ENCODE data around the gene USP3. TPM values are rescaled to one million over a fixed set of nuclear protein-coding genes. Genes with fewer than 3 reads are reported as not detected.

USP3 gene
- total RNA-seq, 2 donors from 2014 or later = 51.5 to 52.5 TPM

DNA sequence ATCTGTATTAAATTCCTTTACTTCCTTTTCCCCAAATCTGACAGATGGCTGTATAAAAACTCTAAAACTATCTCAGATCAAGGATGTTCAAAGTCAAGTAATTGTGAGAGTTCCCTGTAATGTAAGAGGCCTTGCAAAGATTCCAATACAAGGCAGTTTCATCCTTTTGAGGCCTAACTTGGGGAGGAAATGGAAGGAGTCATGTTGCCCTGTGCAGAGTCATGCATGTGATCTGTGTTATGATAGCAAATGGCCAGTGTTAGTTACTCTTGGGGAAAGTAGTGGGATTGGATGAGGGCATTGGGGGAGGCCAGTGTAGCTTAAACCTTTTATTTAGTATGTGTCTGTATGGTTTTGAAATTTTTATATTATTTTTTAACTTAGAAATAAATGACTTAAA is 69.1 kb downstream of the USP3 start:
- DNase-seq = no peak
- Mint-ChIP-seq H3K27me3 (ENCODE audit: insufficient read depth) (no peaks in the 10 kb centered on the region), H3K4me3 (no peak overlapping the region), H3K4me1 (no peaks in the 10 kb centered on the region), H3K27ac (no peak overlapping the region), H3K36me3 (ENCODE audit: low read depth) (peaks cover 24% of the 10 kb centered on the region), H3K9me3 (no peaks in the 10 kb centered on the region)
- Histone ChIP-seq H3K4me1 (ENCODE audit: control insufficient read depth, insufficient read depth, low read length) (no peaks in the 10 kb centered on the region), H3K4me3 (ENCODE audit: low read length) (no peak overlapping the region), H3K36me3 (ENCODE audit: control insufficient read depth, insufficient read depth, low read length) (peaks cover 80% of the 10 kb centered on the region), H3K9me3 (ENCODE audit: control insufficient read depth, low read length) (no peaks in the 10 kb centered on the region), H3K27me3 (ENCODE audit: control insufficient read depth, insufficient read depth, low read length, poor library complexity, severe bottlenecking) (no peaks in the 10 kb centered on the region), H3K27ac (ENCODE audit: low read depth, low read length) (no peak overlapping the region), H3K9ac (ENCODE audit: extremely low read depth, low read length, poor library complexity, severe bottlenecking) (no peak overlapping the region)
- TF ChIP-seq, protein P1, sequence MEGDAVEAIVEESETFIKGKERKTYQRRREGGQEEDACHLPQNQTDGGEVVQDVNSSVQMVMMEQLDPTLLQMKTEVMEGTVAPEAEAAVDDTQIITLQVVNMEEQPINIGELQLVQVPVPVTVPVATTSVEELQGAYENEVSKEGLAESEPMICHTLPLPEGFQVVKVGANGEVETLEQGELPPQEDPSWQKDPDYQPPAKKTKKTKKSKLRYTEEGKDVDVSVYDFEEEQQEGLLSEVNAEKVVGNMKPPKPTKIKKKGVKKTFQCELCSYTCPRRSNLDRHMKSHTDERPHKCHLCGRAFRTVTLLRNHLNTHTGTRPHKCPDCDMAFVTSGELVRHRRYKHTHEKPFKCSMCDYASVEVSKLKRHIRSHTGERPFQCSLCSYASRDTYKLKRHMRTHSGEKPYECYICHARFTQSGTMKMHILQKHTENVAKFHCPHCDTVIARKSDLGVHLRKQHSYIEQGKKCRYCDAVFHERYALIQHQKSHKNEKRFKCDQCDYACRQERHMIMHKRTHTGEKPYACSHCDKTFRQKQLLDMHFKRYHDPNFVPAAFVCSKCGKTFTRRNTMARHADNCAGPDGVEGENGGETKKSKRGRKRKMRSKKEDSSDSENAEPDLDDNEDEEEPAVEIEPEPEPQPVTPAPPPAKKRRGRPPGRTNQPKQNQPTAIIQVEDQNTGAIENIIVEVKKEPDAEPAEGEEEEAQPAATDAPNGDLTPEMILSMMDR (conservative IDR thresholded peaks at IDR 0.05) = no peak

DNA sequence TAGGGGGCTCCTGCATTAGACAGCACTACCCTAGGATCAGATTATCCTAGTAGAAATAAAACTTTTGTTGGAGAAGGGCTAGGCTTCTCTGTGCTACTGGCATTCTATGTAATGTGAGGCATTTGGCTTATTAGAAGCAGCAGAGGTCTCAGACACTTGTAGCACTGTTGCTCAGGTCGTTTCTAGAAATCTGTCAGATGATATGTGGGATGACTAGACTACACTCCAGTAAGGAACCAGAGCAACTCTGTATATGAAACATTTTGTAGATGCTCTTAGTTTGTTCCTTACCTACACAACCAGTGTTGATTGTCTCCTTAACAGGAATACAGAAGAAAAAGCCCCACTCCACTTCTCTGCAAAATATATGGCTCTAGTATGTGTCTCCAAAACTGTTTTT is 70.9 kb downstream of the USP3 start:
- Histone ChIP-seq H3K36me3 (ENCODE audit: control insufficient read depth, insufficient read depth, low read length) (peaks cover 81% of the 10 kb centered on the region), H3K4me3 (ENCODE audit: low read length) (no peak overlapping the region), H3K9me3 (ENCODE audit: control insufficient read depth, low read length) (no peaks in the 10 kb centered on the region), H3K27me3 (ENCODE audit: control insufficient read depth, insufficient read depth, low read length, poor library complexity, severe bottlenecking) (no peaks in the 10 kb centered on the region), H3K27ac (ENCODE audit: low read depth, low read length) (no peak overlapping the region), H3K4me1 (ENCODE audit: control insufficient read depth, insufficient read depth, low read length) (no peaks in the 10 kb centered on the region), H3K9ac (ENCODE audit: extremely low read depth, low read length, poor library complexity, severe bottlenecking) (no peak overlapping the region)
- WGBS, 2 experiments (ENCODE audit: insufficient coverage in 1 of 2, insufficient read length in 1 of 2) = 83 to 100% methylated on average over 1 of the region's 1 CpG
- TF ChIP-seq, protein P1 (conservative IDR thresholded peaks at IDR 0.05) = no peak
- DNase-seq = no peak
- no peak overlapping the region for H3K4me3 Mint-ChIP-seq
- H3K27me3 Mint-ChIP-seq (ENCODE audit: insufficient read depth) = no peaks in the 10 kb centered on the region
- H3K4me1 Mint-ChIP-seq = no peaks in the 10 kb centered on the region
- no peak overlapping the region for H3K27ac Mint-ChIP-seq
- H3K9me3 Mint-ChIP-seq = no peaks in the 10 kb centered on the region
- H3K36me3 Mint-ChIP-seq (ENCODE audit: low read depth) = peaks cover 22% of the 10 kb centered on the region

DNA sequence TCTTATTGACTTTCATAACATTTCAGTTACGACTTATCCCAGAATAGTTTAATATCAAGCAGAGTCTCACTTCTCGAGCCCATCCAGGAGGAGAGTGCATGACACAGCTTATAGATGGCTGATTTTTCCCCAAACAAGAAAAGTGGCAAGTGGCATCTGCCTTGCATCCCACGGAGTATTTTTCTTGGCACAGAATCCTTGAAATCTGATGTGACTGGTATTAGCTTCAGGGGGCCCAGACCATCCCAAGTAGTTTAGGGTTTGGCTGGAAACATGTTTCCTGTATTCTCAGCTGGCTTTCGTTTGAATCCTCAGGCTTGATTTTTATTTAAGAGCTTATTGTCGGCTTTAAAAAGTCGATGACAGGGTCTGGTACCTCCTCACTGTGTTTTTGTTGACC is 72.0 kb downstream of the USP3 start:
- H3K27ac Mint-ChIP-seq = no peak overlapping the region
- no peak overlapping the region for H3K27ac ChIP-seq (ENCODE audit: low read depth, low read length)
- no peaks in the 10 kb centered on the region for H3K27me3 ChIP-seq (ENCODE audit: control insufficient read depth, insufficient read depth, low read length, poor library complexity, severe bottlenecking)
- H3K9me3 ChIP-seq (ENCODE audit: control insufficient read depth, low read length) = no peaks in the 10 kb centered on the region
- no peak overlapping the region for H3K4me3 Mint-ChIP-seq
- no peaks in the 10 kb centered on the region for H3K4me1 Mint-ChIP-seq
- TF ChIP-seq, protein P1 (conservative IDR thresholded peaks at IDR 0.05) = no peak
- no peaks in the 10 kb centered on the region for H3K9me3 Mint-ChIP-seq
- no peaks in the 10 kb centered on the region for H3K4me1 ChIP-seq (ENCODE audit: control insufficient read depth, insufficient read depth, low read length)
- DNase-seq = no peak
- 95 to 97% methylated on average over 5 to 6 of the region's 6 CpGs for WGBS, 2 experiments (ENCODE audit: insufficient coverage in 1 of 2, insufficient read length in 1 of 2)
- no peaks in the 10 kb centered on the region for H3K27me3 Mint-ChIP-seq (ENCODE audit: insufficient read depth)
- no peak overlapping the region for H3K4me3 ChIP-seq (ENCODE audit: low read length)
- no peak overlapping the region for H3K9ac ChIP-seq (ENCODE audit: extremely low read depth, low read length, poor library complexity, severe bottlenecking)
- peaks cover 75% of the 10 kb centered on the region for H3K36me3 ChIP-seq (ENCODE audit: control insufficient read depth, insufficient read depth, low read length)
- peaks cover 24% of the 10 kb centered on the region for H3K36me3 Mint-ChIP-seq (ENCODE audit: low read depth)
